ENCODE data around the gene CYTH4.
A peak's percentile ranks its signal among the peaks of the same experiment; 100 is the strongest.

Gene CYTH4

DNA sequence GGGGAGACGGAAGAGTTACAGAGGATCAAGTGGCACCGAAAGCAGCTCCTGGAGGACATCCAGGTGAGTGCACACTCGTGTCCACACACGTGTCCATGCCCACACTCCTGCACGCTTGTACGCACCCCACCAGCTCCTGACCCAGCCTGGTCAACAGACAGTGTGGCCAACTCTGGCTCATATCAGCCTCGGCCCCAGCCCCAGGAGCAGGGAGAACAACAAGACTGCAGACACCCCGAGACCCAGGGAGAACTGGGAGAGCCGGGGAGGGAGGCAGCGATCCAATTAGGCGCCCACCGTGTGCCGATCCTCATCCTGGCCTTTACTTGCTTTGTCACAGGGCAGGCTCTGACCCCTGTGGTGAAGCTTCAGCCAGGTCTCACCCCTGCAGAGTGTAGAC, 10.3 kb downstream of the CYTH4 start:
- no peak for DNase-seq

DNA sequence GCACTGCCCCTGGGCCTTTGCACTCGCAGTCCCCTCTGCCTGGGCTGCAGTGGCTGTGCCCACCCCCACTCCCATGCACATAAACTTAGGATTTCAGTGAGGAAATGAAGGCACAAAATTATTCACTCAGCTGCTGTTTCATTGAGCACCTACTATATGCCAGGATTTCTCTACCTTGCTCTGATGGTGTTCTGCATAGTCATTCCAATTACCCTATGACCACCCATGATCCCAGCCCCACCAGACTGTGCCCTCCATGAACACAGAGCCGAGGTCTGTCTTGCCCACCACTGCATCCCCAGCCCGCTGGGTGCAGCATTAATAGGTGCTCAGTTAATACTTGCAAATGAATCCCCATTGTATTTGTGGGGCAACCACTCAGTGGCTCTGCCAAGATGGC, 10.9 kb downstream of the CYTH4 start:
- no peak for DNase-seq

DNA sequence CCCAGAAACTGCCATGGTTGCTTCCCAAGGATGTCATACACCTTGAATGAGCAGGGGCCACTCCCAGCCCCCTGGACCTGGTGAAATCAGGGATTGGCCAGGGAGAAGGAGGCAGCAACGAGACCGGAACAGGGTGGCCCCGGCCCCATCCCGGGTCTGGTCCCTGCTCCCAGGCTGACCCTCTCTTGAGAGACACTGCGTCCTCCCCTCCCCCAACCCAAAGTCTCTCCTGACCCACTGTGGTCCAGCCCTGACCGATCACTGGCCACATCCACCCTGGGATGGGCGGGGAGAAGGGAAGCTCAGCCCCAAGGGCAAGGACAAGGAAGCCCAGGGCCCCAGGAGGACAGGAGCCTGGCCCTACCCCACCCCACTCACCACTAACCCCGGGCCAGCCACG, 12.4 kb downstream of the CYTH4 start:
- DNase-seq: no peak

DNA sequence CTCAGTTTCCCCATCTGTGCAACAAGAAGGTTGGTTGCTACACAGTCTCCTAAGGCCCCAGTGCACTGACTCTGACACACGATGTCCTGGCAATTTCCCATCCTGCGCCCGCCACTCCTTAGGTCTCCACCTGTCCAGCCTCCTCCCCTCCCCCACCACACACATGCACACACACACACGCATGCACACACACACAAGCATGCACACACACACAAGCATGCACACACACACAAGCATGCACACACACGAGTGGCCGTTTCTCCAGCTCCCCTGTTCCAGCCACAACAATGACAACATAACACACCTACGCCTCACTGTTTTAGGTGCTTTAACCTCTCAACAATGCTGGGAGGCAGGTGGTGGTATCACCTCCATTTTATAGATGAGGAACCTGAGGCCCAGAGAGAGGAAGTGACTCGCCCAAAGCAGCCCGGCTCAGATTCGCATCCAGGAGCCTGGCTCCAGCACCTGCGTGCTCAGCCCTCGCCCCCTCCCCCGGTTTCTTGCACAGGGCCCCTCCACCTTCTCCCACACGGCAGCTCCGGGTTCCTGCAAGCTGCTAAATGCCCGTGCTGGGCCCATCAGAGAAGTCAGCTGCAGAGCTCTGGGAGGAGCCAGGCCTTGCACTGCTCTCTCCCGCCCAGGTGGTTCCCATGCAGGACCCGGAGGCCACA, 13.0 kb downstream of the CYTH4 start:
- DNase-seq: no peak

DNA sequence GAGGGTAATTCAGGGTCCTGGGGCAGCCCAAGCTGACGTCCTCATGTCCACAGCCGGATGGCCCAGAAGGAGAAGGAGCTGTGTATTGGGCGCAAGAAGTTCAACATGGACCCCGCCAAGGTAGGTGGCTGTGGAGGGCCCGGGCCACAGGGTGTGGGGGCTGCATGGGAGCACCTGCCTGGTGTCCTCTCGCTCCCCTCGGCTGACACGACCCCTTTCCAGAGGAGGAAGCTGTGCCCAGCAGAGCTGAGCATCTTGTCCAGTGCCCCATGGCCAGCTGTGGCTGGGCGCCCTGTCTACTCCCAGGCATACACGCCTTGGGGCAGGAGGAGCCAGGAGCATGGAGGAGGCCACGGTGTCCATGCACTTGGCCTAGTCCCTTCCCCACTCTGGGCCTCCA, 13.6 kb downstream of the CYTH4 start:
- no peak for DNase-seq

DNA sequence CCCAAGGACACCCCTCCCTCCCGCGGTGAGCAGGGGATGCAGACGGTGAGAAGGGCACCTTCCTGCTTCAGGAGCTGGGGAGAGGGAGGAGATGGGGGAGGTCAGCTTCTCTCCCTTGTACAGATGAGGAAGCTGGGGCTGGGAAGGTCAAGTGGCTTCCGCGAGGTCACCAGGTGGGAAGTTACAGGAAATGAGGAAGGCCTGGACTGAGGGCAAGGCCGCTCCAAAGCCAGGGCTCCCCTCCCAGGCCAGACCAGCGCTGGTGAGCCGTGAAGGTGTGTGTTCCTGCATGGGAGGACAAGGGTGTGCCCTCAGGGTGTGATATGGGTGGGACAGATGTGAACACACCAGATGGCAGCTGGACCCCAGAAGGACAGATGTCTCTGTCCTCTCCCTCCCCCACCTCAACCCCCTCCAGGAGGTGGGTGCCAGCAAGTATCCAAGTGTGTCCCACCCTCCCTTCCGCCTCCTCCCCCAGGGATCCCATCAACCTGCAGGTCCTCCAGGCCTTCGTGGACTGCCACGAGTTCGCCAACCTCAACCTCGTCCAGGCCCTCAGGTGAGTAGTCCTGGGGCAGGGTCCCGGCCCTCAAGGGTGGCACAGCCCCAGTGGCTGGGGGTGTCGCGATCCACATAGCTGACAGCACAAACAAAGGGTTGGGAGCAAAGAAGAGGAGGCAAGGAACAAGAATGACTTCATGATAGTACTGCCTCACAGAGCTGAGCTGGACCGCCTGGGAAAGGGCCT, 16.6 kb downstream of the CYTH4 start:
- no peak for DNase-seq

DNA sequence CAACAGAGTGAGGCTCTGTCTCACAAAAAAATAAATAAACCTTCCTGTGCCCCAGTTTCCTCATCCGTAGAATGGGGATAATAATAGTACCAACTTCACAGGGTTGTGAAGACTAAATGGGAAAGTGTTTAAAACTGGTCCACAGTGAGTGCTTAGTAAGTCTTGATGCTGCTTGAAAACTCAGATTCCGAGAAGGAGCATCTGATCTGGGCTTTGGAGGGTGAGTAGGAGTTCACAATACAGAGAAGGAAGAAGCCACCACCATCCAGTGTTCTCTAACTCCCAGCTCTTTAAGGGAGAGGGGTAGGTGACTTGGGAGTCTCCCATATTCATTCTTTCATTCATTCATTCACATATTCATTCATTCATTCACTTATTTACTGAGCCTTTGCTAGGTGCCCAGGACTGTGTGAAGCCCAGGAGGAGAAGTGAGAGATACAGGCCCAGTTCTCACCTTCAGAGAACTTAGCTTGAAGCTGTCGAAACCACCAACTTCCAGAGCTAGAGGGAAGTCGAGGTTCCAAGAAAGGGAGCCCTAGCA, 17.7 kb downstream of the CYTH4 start:
- DNase-seq: no peak

DNA sequence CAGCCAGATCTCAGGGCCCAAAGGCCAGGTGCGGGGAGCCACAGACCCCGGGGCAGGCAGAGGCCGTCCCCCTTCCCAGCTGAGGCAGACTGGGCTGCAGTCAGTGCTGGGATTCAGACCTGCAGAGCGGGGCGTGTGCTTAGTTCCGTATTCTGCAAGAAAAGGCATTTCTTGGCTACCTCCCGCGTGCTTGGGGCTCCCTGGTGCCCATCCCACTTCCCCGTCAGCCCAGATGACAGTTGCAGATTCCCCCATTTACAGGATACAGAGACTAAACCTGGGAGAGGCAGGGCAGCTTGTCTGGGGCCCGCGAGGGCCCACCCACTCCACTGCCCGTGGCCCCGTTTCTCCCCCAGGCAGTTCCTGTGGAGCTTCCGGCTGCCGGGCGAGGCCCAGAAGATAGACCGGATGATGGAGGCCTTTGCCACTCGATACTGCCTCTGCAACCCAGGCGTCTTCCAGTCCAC, 18.3 kb downstream of the CYTH4 start:
- no peak for DNase-seq

DNA sequence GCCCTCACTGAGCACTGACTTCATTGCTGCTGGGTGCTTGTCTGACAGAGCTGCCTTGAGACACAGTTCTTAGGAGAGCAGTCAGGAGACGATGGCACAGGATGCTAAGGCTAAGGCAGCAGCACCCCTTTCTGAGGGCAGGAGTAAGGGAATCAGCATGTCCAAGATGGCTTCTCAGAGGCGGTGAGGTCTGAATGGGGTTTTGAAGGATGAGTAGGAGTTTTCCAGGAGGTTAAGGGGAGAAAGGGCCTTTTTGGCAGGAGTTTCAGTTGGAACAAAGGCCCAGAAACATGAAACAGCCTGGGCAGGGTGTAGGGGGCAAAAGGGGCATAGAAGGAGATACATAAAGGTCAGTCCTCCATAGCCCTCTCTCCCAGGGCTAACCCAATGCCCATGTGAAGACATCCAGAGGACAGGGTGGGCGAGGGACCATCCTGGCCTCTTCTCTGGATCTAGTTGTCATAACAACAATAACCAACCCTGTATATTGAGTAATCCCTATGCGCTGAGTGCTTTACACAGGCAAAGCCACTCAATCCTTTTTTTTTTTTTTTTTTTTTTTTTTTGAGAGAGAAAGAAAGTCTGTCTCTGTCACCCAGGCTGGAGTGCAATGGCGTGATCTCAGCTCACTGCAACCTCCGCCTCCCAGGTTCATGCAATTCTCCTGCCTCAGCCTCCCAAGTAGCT, 19.0 kb downstream of the CYTH4 start:
- DNase-seq: no peak

DNA sequence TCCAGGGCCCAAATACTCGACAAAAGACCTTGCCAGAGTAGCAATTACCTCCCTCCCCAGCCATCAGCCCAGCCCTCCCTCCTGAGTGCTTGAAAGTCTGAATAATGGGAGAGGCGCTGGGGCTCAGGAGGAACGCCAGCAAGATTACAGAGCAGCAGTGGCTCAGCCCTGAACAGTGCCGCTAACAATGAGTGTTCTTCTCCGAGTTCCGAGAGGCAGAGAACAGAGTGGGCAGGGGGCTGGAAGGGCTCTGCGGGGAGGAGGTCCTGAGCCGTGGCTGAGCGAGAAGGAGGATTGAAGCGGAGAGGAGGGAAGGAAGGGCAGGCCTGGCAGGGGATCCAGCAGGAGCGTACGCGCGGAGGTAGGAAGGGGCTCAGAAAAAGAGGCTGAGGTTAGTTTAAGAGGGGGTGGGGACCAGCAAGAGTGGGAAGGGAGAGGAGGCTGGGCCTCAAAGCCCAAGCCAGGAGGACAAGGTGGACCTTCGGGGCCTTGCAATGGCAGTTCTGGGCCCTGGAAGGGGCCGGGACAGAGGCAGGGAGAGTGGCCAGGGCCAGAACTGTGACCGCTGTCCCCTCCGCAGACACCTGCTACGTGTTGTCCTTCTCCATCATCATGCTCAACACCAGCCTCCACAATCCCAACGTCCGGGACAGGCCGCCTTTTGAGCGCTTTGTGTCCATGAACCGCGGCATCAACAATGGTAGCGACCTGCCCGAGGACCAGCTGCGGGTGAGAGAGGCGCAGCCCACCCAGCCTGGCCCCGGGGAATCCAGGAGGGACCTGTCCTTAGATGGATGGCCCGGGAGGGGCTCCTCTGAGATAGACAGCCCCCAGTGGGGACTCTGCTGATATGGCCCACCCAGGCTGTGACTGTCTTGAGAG, 20.6 kb downstream of the CYTH4 start:
- peak in 1 of 3 experiments; percentile 4 for DNase-seq

DNA sequence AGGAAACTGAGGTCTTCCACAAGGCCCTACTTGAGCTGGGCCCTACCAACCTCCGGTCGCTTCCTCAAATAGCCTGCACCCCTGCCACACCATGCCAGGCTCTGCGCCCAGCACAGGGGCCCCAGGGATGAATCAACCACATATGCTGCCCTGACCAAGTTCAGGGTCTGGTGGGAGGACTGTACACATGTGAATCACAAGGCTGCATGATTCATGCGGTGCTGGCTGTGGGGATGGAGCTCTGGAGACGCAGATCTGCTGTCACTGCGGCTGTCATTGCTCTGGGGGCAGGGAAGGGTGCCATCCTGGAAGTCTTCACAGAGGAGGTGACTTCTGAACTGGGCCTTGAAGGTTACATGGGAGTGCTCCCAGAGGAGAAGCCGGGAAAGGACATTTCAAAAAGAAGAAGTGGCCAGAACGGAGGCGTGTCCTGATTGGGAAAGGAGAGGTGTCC, 21.5 kb downstream of the CYTH4 start:
- DNase-seq: no peak

DNA sequence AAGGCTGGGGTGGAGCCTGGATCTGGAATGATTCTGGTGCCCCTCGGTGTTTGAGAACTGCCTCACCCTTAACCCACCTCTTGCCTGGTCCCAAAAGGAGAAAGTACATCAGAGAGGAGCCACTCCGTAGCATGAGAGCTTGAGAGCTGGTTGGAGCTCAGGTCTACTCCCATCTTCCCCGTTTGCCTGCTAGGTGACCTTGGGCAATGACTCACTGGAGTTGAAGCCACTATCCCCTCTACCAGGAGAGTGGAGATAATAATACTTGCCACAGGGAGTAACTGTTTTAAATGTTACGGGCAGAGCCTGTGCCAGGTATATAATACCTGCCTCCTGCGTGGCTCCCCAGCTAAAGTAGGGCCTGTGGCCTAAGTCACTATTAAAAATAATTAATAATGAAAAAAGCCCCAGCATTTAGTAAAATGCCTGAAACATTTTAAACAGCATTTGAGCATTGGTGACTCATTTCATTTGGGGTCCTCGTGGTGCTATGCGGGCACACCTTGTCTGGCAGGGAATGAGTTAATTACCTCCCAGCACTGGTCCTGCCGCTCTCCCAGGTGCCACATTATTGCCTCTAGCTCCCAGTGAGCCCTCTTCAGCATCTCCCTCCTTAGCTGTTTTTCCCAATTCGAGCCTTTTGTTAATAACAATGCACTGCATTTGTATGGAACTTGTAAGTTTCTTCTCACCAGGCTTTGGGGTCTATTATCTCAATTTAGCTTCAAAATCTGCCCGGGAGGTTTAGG, 22.5 kb downstream of the CYTH4 start:
- DNase-seq: no peak

DNA sequence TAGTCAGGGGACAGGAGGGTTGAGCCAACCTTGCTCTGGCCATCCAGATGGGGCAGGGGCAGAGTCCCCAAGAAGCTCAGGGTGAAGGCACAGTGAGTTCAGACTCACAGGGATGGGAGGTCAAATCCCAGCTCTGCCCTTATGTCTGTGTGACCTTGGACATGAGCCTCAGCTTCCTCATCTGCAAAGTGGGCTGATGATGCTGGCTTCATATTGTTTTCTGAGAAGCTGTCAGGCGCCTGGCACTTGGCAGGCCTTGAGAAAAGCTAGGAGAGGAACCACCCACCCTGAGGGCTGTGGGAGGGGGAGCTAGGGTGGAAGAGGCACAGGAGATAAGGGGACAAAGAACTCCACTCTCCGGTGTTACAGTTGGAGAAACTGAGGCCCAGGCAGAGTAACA, 23.6 kb downstream of the CYTH4 start:
- DNase-seq: no peak

DNA sequence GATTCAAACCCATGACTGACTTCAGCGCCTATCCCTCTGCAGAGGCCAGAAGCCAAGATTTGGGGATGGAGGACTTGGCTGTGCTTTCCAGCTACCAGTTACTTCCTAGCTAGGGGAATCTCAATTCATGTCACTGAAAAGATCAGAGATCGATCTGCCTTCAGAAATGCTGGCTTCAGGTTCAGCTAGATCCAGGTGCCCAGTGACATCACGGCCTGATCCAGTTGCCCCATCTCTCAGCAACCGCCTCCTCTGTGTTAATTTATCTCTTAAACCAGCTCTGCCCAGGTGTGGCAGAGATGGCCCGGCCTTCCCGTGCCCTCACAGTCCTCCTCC, 24.2 kb downstream of the CYTH4 start:
- no peak for DNase-seq

DNA sequence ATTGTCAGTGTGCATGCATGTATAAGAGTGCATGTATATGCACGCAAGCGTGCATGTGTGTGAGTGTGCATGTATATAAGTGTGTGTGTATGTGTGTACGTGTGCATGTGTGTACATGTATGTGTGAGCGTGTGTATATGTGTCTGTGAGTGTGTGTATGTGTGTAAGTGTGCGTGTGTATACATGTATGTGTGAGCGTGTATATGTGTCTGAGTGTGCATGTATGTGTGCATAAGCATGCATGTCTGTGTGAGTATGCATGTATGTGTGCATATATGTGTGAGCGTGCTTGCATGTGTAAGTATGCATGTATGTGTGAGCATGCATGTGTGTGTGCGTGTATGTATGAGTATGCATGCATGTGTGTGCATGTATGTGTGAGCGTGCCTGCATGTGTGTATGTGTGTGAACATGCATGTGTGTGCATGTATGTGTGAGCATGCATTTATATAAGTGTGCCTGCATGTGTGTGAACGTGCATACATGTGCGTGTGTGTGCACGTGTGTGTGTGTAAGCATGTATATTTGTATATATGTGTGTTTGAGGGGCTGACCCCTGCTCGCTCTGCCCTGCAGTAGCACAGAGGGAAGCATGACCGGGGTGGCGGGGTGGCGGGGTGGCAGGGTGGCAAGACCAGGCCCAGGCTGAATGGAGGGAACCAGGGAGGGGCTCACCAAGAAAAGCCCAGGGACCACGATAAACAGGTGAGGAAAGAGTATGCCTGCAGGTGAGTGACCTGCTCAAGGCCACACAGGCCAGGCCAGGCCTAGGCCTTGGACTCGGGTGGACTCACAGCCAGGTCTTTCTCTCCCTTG, 26.3 kb downstream of the CYTH4 start:
- no peak for DNase-seq

DNA sequence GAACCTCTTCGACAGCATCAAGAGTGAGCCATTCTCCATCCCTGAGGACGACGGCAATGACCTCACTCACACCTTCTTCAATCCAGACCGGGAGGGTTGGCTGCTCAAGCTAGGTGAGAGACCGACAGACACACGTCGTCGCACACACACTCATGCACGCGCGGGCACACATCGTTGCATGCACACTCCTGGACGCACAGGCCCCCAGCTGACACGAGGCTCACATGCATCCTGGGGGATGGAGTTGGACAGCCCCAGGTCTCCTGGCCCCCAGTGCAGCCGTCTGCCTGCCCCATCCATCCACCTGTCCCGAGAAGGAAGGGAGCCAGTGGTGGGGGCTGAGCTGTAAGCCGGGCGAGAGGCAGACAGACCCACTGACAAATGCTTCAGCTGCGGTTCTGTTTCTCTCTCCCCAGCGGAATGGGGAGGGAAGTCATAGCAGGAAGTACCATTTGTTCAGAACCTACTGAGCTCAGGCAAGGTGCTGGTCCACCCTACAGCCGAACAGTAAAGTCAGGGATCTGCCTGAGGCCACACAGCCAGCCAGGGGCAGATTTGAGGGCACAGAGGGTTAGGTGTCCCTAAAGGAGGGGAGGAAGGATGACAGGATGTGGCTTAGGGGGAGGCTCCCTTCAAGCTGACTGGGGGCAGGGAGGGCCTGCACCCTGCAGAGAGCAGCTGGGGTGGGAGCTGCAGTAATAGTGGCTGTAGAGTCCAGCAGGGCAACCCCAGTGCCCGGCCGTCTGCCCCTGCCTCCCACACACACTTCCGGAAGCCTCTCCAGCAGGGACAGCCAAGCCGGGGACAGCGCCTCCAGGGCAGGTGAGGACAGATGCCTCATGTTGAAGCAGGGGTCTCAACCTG, 27.1 kb downstream of the CYTH4 start:
- no peak for DNase-seq

DNA sequence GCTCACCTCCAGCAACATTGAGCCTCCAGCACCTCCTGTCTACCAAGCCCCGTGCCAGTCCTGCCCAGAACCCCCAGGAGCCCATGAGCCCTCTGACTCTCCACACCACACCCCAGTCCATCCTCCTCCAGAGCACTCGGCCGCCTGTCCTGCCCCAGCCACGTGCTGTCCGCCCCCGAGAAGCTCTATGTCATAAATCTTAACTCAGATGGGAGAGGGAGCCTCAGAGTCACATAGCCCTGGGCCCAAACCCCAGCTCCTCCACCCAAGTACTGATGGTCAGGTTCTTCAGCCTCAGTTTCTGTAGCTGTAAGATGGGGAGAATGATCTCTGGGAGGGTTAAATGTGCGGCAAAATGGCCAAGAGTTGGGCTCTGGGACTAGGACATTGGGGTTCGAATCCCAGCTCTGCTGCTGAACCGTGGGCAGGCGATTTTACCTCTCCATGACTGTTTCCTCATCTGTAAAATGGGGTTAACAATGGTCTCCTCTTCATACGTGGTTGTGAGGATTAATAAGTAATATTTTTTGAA, 27.8 kb downstream of the CYTH4 start:
- no peak for DNase-seq

DNA sequence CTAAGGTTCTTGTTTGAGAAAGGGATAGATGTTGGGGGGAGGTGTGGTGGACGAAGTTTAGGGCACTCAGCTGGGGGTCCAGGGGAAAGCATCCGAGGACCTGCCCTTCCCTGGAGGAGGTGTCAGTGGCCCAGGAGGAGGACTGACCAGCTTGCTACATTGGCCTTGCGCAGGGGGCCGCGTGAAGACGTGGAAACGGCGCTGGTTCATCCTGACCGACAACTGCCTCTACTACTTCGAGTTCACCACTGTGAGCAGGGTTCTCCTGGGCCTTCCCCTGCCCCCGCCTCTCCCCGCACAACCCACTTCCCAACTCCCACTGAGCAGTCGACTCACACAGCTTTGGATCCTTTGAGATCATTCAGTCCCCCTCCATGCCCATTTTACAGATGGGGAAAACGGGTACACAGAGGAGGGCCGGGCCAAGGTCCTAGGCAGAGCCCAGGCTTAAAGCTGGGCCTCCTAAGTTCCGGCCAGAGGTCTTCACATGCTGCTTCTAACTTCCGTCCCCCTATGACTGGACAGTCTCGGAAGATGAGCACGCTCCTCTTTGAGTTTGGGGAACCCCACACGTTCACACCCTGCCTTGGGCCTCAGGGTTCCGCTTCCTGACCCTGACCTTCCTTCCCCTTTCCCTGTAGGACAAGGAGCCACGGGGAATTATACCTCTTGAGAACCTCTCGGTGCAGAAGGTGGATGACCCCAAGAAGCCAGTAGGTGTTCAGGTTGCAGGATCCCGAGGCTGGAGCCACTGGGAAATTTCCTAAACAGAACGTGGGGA, 28.7 kb downstream of the CYTH4 start:
- no peak for DNase-seq

DNA sequence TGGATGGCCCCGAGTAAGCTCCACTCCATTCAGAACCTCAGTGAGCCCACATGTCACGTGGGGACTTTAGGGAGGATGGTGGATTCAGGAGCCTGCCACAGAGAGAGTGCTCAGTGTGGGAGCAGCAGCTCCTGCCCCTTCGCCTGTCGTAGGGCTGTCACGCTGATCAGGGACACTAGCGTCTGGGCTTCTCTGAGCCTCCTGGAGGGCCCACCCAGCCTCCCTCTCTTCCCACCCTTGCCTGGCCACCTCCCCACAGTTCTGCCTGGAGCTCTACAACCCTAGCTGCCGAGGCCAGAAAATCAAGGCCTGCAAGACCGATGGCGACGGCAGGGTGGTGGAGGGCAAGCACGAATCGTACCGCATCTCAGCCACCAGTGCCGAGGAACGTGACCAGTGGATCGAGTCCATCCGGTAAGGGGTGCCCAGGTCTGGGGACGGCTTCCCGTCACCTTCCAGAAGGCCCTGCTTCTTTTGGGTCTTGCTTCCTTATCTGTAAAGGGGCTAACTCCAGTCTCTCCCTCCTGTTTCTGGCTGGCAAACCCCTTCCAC, 29.5 kb downstream of the CYTH4 start:
- no peak for DNase-seq
